HepG2 (cell line): Measurements from ENCODE around the gene AJUBA. TPM values are rescaled to one million over a fixed set of nuclear protein-coding genes. Genes with fewer than 3 reads are reported as not detected.

ENCODE experiments used
- ATAD3A ChIP-seq: sonication (generic); formaldehyde crosslinking; IDR thresholded peaks from 2 replicates; pipeline ENCODE4 v1.4.0; 2020; ENCODE audit warnings: missing genetic modification reagents
- ATRX ChIP-seq: sonication (generic); formaldehyde crosslinking; IDR thresholded peaks from 2 replicates; pipeline ENCODE4 v1.4.0; 2020; ENCODE audit warnings: missing genetic modification reagents, borderline replicate concordance
- CCAR2 ChIP-seq: fragments of 200-400 bp; formaldehyde crosslinking; optimal IDR thresholded peaks from 2 replicates; pipeline ENCODE3; 2018; ENCODE audit warnings: low read depth, mild to moderate bottlenecking, low read length, moderate library complexity
- FOXP1 ChIP-seq, 2 experiments: fragments of 450-650 bp in 1 of 2; IDR thresholded peaks; 2 replicates each; pipeline ENCODE4 v1.6.1; 2017 to 2018; ENCODE audit warnings: antibody characterized with exemption in 1 of 2
- KDM5A ChIP-seq: fragments of 200-600 bp; sonication (generic); IDR thresholded peaks from 2 replicates; pipeline ENCODE4 v1.7.0; 2018; ENCODE audit warnings: antibody characterized with exemption, mild to moderate bottlenecking, low read length, borderline replicate concordance
- KDM5B ChIP-seq: sonication (generic); formaldehyde crosslinking; IDR thresholded peaks from 2 replicates; pipeline ENCODE4 v1.4.0; 2020; ENCODE audit warnings: missing genetic modification reagents, mild to moderate bottlenecking, borderline replicate concordance
- MAZ ChIP-seq, 2 experiments: sonication (generic) in 1 of 2; formaldehyde crosslinking in 1 of 2; IDR thresholded peaks; 2 replicates each; pipeline versions ENCODE4 v1.5.0 to v1.6.1; 2012 to 2020; ENCODE audit warnings: low read depth in 2 of 2, mild to moderate bottlenecking in 2 of 2, borderline replicate concordance in 1 of 2, improper control_type of control experiment in 1 of 2, low read length in 1 of 2, missing genetic modification reagents in 1 of 2, moderate library complexity in 1 of 2
- NCOA1 ChIP-seq: sonication (generic); formaldehyde crosslinking; IDR thresholded peaks from 2 replicates; pipeline ENCODE4 v1.9.0; 2021; ENCODE audit warnings: missing genetic modification reagents
- RAD21 ChIP-seq: fragments of 450-650 bp; formaldehyde crosslinking; IDR thresholded peaks from 2 replicates; pipeline ENCODE4 v1.5.0; 2020; ENCODE audit warnings: mild to moderate bottlenecking
- SAFB2 ChIP-seq: sonication (generic); formaldehyde crosslinking; IDR thresholded peaks from 2 replicates; pipeline ENCODE4 v1.5.1; 2020; ENCODE audit warnings: missing genetic modification reagents, low read depth, mild to moderate bottlenecking, borderline replicate concordance
- SMC3 ChIP-seq: IDR thresholded peaks from 2 replicates; pipeline ENCODE4 v1.6.1; 2011; ENCODE audit warnings: low read length, improper control_type of control experiment
- SPEN ChIP-seq: sonication (generic); formaldehyde crosslinking; IDR thresholded peaks from 2 replicates; pipeline ENCODE4 v1.5.1; 2020; ENCODE audit warnings: low read depth, mild to moderate bottlenecking, missing genetic modification reagents
- ZFP41 ChIP-seq: sonication (generic); formaldehyde crosslinking; IDR thresholded peaks from 2 replicates; pipeline ENCODE4 v1.4.0; 2020; ENCODE audit warnings: mild to moderate bottlenecking, missing genetic modification reagents, borderline replicate concordance
- ZNF205 ChIP-seq: IDR thresholded peaks from 2 replicates; pipeline ENCODE4 v1.6.1; 2018; ENCODE audit warnings: missing biosample characterization, missing genetic modification reagents
- ZNF350 ChIP-seq: sonication (generic); formaldehyde crosslinking; IDR thresholded peaks from 2 replicates; pipeline ENCODE4 v1.4.0; 2020; ENCODE audit warnings: mild to moderate bottlenecking, low read depth, missing genetic modification reagents, borderline replicate concordance
- ZNF598 ChIP-seq: sonication (generic); formaldehyde crosslinking; IDR thresholded peaks from 2 replicates; pipeline ENCODE4 v1.5.1; 2020; ENCODE audit warnings: mild to moderate bottlenecking, missing genetic modification reagents, borderline replicate concordance
- ZNF713 ChIP-seq: sonication (generic); formaldehyde crosslinking; IDR thresholded peaks from 2 replicates; pipeline ENCODE4 v1.4.0; 2020; ENCODE audit warnings: mild to moderate bottlenecking, missing genetic modification reagents
- ZNF773 ChIP-seq: sonication (generic); formaldehyde crosslinking; IDR thresholded peaks from 2 replicates; pipeline ENCODE4 v1.4.0; 2020; ENCODE audit warnings: missing genetic modification reagents, borderline replicate concordance
- polyA plus RNA-seq, 8 experiments: library from polyadenylated mRNA; depleted of rRNA in 3 of 8; stranded (reverse) in 7 of 8; unstranded in 1 of 8; fragments of >200 nt; fragmentation: Illumina TruSeq in 4 of 8; extraction: Trizol in 4 of 8; gene quantifications; 2 replicates each; pipeline versions ENCODE4 v1.2.1 to v1.2.3, GENCODE V29; 2011 to 2016; ENCODE audit warnings: low read depth in 4 of 8, missing spikeins in 1 of 8, mixed read lengths in 1 of 8; ENCODE audit not compliant: insufficient read depth in 1 of 8
- total RNA-seq, 5 experiments: library from RNA; depleted of rRNA; stranded (reverse); fragments of >200 nt; fragmentation: Illumina TruSeq; extraction: Trizol; gene quantifications; 2 replicates each; pipeline ENCODE4 v1.2.3, GENCODE V29; 2016; ENCODE audit warnings: low read depth in 1 of 5
- TF ChIP-seq, protein P1 (sequence below): sonication (generic); formaldehyde crosslinking; IDR thresholded peaks from 2 replicates; pipeline ENCODE4 v1.8.0; 2022; ENCODE audit warnings: mild to moderate bottlenecking, missing genetic modification reagents
- TF ChIP-seq, protein P2 (sequence below): sonication (generic); formaldehyde crosslinking; IDR thresholded peaks from 2 replicates; pipeline ENCODE4 v1.4.0; 2020; ENCODE audit warnings: missing genetic modification reagents
- TF ChIP-seq, protein P3 (sequence below): sonication (generic); formaldehyde crosslinking; IDR thresholded peaks from 2 replicates; pipeline ENCODE4 v1.4.0; 2020; ENCODE audit warnings: low read depth, mild to moderate bottlenecking, missing genetic modification reagents
- TF ChIP-seq, protein P4 (sequence below): IDR thresholded peaks from 2 replicates; pipeline ENCODE4 v1.6.1; 2018; ENCODE audit warnings: missing genetic modification reagents, mild to moderate bottlenecking, missing compliant biosample characterization

AJUBA gene
- total and polyA plus RNA-seq, 2 of the 13 experiments (the other 11 are each of a cell fraction or from before 2014, with no cell fraction given), result 157 to 241 TPM

DNA sequence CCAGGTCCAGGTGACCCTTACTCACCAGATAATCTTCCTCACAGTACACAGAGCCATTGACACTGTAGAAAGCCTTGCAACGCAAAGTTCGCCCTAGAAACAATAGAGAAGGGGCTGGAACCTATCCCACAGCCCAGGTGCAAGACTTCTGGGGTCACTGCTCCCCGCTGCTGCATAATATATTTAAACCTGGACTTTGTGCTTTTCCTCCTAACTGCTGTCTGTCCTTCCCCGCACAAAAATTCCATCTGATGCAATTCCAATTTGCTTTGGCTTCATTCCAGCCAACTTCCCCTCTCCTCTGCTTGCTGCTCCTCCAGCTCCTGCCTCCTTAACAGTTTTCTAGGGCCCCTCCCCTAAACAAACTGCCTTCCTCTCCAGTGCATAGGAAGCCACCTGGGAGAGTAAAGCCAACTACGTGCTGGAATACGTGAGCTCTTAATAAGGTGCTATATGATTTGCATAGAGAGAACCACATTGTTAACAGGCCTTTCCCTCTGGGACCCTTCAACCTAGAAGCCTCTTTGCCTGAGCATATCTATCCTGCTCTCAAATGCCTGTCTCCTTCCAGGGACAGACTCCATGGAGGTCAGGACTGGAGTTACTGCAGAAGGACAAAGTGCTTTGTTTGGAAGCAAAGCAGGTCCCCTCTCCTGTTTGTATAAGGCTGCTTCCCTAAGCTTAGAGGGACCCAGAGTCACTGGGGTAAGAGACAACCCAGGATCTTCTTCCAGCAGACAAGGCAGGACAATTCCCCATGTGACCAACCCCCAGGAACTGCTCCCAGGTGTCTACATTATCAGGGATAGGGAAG lies 5.5 kb downstream of the AJUBA start (continued):
- TF ChIP-seq, protein P1, sequence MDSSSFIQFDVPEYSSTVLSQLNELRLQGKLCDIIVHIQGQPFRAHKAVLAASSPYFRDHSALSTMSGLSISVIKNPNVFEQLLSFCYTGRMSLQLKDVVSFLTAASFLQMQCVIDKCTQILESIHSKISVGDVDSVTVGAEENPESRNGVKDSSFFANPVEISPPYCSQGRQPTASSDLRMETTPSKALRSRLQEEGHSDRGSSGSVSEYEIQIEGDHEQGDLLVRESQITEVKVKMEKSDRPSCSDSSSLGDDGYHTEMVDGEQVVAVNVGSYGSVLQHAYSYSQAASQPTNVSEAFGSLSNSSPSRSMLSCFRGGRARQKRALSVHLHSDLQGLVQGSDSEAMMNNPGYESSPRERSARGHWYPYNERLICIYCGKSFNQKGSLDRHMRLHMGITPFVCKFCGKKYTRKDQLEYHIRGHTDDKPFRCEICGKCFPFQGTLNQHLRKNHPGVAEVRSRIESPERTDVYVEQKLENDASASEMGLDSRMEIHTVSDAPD (CRISPR knock-in tag), result no peak
- TF ChIP-seq ZNF773 (CRISPR knock-in tag) (no peak), ZNF598 (CRISPR knock-in tag) (no peak; the same call in 1 of the 2 replicates), NCOA1 (CRISPR knock-in tag) (no peak), MAZ (IDR thresholded peaks at IDR 0.05; ENCODE audit: borderline replicate concordance, low read depth, low read length) (peak; percentile 94; the same call in 1 of the 2 replicates), MAZ (CRISPR knock-in tag; IDR thresholded peaks at IDR 0.05; ENCODE audit: low read depth) (peak; percentile 98), SPEN (CRISPR knock-in tag) (peak; percentile 90; the same call in 1 of the 2 replicates), ZNF205 (CRISPR knock-in tag) (peak; percentile 83; the same call in 1 of the 2 replicates), FOXP1 (IDR thresholded peaks at IDR 0.05) (no peak), FOXP1 (CRISPR knock-in tag; IDR thresholded peaks at IDR 0.05) (peak; percentile 83), ZNF350 (CRISPR knock-in tag) (peak; percentile 73; the same call in 1 of the 2 replicates), RAD21 (peak; percentile 72), SAFB2 (peak; percentile 8; the same call in 1 of the 2 replicates), SMC3 (peak; percentile 59; the same call in 1 of the 2 replicates), ZNF713 (CRISPR knock-in tag) (0 out of 2 replicates have a peak, but pooled peaks have one; percentile 4), KDM5A (peak; percentile 23; the same call in 1 of the 2 replicates), ATAD3A (CRISPR knock-in tag) (peak; percentile 38), ATRX (0 out of 2 replicates have a peak, but pooled peaks have one; percentile 78), ZFP41 (CRISPR knock-in tag) (no peak; the same call in 1 of the 2 replicates), CCAR2 (peak; percentile 51), KDM5B (CRISPR knock-in tag) (no peak)
- TF ChIP-seq, protein P2, sequence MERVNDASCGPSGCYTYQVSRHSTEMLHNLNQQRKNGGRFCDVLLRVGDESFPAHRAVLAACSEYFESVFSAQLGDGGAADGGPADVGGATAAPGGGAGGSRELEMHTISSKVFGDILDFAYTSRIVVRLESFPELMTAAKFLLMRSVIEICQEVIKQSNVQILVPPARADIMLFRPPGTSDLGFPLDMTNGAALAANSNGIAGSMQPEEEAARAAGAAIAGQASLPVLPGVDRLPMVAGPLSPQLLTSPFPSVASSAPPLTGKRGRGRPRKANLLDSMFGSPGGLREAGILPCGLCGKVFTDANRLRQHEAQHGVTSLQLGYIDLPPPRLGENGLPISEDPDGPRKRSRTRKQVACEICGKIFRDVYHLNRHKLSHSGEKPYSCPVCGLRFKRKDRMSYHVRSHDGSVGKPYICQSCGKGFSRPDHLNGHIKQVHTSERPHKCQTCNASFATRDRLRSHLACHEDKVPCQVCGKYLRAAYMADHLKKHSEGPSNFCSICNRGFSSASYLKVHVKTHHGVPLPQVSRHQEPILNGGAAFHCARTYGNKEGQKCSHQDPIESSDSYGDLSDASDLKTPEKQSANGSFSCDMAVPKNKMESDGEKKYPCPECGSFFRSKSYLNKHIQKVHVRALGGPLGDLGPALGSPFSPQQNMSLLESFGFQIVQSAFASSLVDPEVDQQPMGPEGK (CRISPR knock-in tag), result peak; percentile 99
- TF ChIP-seq, protein P3, sequence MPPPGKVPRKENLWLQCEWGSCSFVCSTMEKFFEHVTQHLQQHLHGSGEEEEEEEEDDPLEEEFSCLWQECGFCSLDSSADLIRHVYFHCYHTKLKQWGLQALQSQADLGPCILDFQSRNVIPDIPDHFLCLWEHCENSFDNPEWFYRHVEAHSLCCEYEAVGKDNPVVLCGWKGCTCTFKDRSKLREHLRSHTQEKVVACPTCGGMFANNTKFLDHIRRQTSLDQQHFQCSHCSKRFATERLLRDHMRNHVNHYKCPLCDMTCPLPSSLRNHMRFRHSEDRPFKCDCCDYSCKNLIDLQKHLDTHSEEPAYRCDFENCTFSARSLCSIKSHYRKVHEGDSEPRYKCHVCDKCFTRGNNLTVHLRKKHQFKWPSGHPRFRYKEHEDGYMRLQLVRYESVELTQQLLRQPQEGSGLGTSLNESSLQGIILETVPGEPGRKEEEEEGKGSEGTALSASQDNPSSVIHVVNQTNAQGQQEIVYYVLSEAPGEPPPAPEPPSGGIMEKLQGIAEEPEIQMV (CRISPR knock-in tag), result peak; percentile 60; the same call in 1 of the 2 replicates
- TF ChIP-seq, protein P4, sequence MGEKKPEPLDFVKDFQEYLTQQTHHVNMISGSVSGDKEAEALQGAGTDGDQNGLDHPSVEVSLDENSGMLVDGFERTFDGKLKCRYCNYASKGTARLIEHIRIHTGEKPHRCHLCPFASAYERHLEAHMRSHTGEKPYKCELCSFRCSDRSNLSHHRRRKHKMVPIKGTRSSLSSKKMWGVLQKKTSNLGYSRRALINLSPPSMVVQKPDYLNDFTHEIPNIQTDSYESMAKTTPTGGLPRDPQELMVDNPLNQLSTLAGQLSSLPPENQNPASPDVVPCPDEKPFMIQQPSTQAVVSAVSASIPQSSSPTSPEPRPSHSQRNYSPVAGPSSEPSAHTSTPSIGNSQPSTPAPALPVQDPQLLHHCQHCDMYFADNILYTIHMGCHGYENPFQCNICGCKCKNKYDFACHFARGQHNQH (CRISPR knock-in tag), result peak; percentile 90
